Skeletal muscle cell (primary cell): ENCODE data around the gene C1orf105.
"Not testable (repeated sequence)": the region's sequence is repeated elsewhere in the genome, so short reads cannot be mapped to it uniquely, and the experiment has no call there.

Experiments used
- DNase-seq: peaks from one replicate; pipeline ENCODE4 v3.0.0-alpha.2; 2010; ENCODE audit warnings: low read depth
- H3K4me3 ChIP-seq: 2 replicates; pipeline ENCODE4 v1.5.1; 2011; ENCODE audit warnings: low read depth, mild to moderate bottlenecking, control low read depth, low read length, moderate library complexity

Gene C1orf105, protein sequence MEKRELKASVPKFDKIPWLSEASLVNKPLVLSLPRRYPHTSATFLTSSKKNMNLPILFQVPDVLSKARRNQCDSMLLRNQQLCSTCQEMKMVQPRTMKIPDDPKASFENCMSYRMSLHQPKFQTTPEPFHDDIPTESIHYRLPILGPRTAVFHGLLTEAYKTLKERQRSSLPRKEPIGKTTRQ

DNA sequence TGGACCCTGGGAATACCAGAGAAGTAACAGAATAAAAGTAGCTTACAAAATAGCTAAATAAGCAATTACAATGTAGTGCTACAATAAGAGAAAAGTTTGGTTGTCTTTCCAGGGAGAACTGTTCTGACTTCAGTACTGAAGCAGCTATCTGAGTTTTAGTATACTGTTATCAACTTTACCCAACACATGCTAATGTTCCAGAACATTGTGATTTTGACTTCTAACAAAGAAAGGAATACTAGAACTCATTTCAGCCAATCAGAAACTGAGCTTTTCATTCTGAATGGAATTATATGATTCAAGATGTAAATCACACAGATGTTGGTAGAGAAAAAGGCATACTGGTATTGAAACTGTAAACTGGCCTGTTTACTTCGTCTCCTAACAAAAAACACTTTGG lies at the start of gene C1orf105:
C1orf105 (plus strand) TSS at position 301 of the 400 bp plus-strand sequence. CDS start 201 bp downstream, outside the sequence.
- DNase-seq: no peak
- H3K4me3 ChIP-seq: no peak within 1 kb of the TSS

DNA sequence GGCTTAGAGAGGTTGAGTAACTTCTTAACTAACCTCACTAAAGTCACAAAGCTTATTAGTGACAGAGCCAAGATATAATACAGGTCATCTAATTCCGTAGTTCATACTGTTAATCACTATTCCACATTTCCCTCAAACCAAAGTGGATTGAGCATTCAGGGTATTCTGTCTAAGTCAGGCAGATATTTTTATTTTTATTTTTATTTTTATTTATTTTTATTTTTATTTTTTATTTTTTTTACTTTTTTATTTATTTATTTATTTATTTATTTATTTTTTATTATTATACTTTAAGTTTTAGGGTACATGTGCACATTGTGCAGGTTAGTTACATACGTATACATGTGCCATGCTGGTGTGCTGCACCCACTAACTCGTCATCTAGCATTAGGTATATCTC lies 48.8 kb upstream of the C1orf105 start:
- not testable (repeated sequence) for DNase-seq, H3K4me3 ChIP-seq

DNA sequence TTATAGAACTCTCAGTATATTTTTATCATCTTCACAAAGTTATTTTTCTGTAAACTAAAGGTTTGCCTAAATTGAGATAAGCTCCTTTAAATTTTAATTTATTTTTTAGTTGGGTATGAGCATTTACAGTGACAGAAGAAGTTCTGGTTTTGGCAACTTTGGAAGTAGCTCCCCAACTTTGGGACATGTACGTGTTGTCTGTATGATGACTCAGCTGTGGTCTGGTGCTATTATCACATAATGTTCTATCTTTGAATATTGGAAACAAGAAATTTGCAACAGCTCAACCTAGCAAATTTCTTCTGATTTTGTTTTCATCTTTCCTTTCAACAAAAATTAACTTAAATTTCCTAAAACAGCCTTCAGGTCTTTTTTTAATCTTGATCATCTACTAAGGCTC lies 46.6 kb upstream of the C1orf105 start:
- H3K4me3 ChIP-seq: no peak overlapping the region
- DNase-seq: no peak

DNA sequence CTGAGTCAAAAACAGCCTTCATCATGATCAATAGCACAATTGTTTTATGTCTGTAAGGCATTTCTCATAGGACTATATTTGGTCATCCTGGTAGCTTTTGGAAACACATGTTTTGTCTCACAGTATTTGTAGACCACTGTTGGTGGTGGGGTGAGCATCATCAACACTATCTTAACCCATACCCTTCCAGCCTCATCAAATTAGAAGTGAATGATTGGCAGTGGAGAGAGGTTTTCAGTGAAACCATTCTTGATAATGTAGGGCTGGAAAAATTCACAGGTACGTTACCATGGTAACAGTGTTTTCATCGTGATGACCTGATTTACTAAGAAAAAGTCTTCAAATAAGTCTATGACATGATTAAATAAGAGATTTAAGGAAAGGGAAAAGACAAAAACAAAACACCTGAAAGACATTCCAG lies 45.3 kb upstream of the C1orf105 start:
- no peak for DNase-seq
- no peak overlapping the region for H3K4me3 ChIP-seq

DNA sequence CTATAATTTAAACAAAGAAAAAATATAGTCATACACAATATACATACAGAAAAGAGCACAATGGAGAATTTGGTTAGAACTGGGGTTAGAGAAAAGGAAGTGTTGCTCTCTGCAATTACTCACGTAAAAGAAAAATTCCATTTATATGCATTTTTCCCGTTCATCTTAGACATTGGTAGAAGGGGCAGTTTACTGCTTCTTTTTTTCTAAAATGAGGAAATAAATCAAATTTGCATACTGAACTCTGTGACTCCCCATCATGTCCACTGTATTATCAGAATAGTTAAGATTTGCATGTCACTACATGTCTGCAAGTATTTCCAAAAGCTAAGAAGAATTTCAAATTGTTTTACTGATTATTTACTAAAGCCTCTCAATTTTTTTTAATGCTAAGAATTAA lies 44.1 kb upstream of the C1orf105 start:
- no peak for DNase-seq
- H3K4me3 ChIP-seq: no peak overlapping the region

DNA sequence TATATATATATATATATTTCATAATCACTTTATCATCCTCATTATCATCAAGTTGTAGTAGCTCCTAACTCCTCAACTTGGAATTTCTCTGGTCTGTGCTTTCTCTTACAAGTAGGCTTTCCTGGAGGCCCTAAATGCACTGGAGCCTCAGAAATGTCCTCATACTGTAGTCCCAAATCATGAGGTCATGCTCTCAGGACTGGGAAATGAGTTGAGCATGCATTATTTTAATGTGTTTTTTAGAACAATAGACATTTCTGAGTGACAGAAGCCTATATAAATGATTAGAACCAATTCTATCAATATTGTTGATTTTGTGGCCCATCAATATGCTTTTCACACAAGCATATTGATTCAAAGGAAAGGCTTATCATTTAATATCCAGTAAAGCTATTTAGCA lies 42.9 kb upstream of the C1orf105 start:
- no peak overlapping the region for H3K4me3 ChIP-seq
- DNase-seq: no peak

DNA sequence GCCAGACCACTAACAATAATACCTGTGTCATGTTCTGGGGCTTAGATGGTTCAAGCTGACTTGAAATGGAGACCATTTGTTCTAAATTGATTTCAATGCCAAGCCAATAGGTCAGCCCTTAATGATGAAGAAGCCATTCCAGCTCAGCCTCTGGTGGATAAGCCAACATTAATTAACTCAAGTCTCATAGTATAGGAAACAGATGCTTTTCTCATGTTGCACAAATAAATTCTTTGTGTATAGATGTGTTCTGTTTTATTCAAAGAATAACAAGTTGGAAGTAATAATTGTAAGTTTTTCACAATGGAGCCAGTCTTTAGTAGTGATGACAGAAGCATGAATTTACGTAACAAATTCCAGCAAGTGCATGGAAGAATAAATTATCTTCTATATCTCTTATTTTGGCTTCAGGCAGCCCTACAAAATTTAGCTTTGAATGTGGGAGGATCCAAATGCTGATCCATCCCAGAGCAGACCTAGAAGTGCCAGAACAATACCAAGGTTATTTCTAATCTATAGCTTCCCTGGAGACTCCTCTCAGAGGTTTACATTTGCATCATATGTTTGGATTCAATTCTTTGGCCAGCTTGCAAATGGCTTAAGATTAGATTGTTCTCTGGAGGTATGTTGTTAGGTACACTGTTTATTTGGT lies 42.2 kb upstream of the C1orf105 start:
- no peak for DNase-seq
- H3K4me3 ChIP-seq: no peak overlapping the region

DNA sequence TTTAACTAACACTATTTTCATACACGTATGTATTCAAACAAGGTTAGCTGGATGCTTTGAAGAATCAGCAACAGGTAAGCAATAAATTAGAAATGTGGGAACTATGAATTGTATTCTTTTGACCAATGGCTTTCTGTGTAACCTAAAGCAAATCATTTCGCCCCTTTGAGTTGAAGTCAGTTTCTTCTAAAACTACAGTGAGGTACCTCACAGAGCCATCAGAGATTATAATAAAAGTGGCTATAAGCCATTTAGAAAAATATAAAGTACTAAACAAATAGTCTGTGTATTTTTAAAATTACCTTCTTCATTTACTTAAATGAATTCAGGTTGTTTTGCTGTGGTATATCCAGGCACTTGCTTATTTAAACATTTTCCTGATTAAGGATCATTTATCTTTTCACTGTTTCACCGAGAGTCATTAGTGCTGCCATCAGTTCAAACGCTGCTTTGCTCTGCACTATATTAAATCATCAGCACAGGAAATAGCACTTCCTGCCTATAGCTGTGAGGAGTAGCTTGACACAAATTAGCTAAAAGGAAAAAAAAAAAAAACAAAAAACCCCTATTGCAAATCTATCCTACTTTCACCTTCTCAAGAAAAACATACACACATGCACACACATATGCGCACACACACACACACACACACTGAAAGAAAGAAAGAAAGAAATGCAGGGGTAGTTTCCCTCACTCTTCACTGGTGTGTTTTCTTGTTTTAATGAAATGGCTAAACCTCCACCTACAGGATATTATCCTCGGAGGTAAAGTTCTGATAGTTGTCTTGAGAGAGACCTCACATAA lies 39.8 kb upstream of the C1orf105 start:
- no peak overlapping the region for H3K4me3 ChIP-seq
- DNase-seq: no peak

DNA sequence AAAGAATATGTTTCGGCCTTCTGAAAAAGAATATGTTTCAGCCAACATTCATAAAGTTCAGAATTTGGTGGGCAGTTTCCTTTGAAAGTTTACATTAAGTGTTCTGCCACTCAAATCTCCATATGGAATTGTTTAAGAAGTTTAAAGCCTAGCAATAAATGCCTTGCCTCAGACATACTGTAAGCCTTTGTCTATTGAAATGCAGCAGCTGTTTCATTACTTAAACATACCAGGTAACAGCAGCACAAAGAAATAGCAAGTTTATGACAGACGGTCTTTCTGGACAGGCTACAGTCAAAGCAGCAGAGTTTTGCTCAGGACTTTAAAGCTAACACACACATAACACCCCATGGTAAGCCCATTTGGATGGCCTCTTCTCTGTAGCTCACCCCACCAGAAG lies 38.5 kb upstream of the C1orf105 start:
- no peak for DNase-seq

DNA sequence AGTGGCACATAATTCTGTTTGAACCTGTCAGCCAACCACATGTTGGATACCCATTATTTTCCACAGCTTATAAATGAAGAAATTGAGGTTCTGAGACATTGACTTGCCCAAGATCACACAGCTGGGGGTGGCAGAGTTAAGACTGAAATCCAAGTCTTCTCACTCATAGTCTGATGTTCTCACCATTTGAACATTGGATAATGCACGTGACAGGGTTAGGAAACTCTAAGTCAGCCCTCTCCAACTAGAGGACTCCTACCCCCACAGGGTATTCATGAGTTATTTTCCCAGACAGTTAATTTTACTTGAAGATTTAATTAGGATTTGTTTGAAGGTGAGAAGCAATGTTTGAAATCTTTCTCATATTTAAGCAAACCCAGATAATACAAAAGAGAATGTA lies 38.1 kb upstream of the C1orf105 start:
- H3K4me3 ChIP-seq: no peak overlapping the region
- no peak for DNase-seq

More for the DNA sequence above, 38.5 kb upstream of the C1orf105 start:
- no peak overlapping the region for H3K4me3 ChIP-seq

DNA sequence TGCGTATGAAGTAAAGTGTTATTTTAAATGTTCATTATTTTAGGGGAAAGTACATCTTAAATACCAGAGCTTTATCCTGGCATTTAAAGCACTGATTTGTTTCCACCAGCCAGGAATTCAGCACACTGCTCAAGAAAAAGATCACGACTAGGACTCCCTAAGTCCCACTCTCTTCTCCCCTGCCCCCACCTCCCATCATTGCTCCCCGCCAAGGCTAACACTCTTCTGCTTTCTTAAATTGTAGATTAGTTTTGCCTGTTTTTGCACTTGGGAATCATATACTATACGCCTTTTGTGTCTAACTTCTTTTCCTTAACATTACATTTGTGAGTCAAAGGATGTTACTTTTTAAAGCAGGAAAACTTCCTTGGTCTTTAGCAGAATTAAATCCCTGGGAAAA lies 37.5 kb upstream of the C1orf105 start:
- no peak for DNase-seq
- H3K4me3 ChIP-seq: no peak overlapping the region

DNA sequence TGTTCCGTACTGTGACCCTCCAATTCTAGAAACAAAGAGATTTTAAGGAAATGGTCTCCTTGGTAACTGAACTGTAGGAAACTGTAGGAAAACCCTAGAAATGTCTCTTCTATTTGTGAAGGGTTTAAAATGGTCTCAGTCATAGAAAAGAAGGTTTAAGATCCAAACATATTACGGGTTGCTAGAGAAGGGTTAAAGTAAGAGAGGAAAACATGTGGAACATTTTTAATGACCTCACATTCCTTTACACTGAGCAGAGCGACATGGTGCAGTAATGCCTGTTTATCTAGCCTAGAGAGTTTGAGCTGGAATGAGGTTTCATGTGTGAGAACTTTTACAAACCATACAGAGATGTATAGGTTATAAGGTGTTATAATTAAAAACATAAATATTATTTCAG lies 36.9 kb upstream of the C1orf105 start:
- peak; percentile 54 for DNase-seq
- no peak overlapping the region for H3K4me3 ChIP-seq

DNA sequence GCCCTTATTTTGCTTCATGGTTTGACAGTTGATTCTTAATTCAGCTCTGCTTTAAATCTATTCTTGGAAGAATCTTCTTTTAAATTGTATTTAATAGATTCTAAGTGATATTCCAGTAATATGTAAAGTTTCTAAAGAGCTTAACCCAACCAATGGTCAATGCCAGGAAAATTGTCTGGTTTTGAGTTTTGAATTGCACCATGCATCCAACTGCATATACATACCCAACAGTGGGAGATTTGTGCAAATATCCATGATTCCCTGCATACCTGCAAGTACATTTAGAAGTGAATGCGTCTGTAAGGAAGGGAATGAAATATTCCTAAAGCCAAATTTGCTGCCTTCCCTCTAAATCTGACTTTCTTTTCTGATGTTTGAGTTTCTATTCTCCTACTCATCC lies 35.8 kb upstream of the C1orf105 start:
- H3K4me3 ChIP-seq: no peak overlapping the region
- no peak for DNase-seq

DNA sequence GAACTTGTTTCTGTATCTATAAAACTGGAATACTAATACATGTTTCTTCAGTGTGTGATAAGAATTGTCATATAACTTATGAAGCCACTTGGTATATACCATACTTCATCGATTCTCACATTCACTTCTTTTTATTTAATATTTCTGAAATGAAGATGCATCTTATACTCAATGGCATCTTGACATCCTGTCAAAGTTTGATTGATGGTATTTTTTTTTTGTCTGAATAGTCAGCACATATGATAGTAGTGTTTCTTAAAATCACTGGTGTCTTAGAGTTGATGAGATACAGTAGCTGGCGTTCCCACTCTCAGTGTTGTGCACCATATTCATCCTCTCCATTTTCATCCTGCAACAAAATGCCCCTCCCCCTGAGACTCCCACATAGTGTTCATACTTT lies 34.4 kb upstream of the C1orf105 start:
- H3K4me3 ChIP-seq: no peak overlapping the region
- no peak for DNase-seq

DNA sequence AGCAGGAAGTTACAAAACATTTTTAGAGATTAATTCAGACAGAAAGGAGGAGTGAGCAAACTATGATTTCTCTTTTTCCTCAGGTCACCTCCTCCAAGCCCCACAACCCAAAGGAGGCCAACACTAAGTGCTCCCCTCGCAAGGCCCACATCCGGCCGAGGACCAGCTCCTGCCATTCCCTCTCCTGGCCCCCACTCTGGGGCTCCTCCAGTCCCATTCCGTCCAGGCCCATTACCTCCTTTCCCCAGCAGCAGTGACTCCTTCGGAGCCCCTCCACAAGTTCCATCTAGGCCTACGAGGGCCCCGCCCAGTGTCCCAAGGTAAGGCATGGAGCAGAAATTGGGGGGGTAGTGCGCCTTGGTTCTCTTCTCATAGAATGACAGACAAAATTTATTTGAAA lies 32.0 kb upstream of the C1orf105 start:
- no peak overlapping the region for H3K4me3 ChIP-seq
- no peak for DNase-seq

DNA sequence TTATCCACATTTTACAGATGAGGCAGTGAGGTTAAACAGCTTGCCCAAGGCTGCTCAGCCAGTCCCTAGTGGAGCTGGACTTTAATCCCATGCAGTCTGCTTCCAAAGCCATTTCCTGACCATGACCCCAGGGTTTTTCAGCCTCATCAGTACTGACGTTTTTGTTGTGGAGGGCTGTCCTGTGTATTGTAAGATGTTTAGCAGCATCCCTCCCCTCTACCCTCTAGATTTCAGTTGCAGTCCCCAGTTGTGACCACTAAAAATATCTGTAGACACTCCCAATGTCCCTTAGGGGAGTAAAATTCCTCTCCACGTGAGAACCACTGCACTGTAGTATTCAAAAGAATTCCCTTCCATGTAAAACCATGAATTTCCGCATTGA lies 30.2 kb upstream of the C1orf105 start:
- no peak for DNase-seq
- no peak overlapping the region for H3K4me3 ChIP-seq

DNA sequence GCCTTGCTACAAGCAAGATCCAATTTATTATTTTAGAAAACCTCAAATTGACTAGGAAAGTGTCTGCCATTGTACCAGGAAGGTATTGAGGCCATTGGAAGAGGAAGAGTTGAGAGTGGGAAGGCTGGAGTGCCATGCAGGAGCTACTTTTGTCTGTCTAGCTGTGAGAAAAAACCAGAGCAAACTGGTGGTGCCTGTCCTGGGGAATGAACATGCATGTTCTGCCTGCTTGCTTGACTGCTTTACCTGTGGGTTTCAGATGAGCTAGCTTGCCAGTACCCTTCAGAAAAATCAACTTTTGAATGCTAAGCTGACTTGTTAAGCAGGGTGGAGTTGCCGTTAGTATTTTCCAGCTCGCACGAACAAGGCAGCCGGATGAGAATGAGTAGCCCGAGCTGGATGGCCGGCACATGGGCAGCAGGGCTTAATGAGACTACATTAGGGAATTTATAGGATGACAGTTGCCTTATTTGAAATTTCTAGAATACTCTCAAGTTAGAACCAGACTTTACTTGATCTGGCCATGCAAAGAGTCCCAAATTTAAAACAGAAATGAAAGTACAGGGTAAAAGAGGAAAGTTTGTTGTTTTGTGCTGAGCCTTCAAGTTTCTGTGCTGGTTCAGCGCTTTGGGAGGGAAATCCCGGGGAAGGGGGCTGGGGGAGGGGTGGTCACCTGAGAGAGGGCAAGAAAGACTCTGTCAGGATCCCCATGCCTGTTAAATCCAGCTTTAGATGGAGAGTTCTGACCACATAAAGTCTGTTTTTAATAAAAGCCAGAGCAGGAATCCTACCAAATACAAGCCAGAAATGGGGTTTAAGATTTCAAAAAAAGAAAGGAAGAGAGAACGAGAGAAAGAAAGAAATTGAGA lies 29.6 kb upstream of the C1orf105 start:
- H3K4me3 ChIP-seq: no peak overlapping the region
- no peak for DNase-seq

DNA sequence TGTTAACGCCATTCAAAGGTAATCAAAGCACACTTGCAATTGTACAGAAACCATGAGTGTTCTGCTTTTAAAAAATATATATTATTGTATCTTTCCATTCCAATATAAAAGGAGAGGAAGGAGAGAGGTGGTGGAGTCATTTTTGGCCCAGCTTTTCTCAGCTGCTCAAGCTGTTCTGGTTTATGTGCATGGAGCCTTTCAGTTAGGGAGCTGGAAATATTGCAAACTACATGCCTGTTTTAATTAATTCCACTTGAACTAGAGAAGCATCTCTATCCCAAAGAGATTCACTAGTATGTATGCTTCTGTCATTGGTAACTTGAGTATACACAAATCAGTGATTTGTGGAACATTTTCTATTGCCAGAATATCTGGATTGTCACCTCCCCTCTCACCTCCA lies 28.5 kb upstream of the C1orf105 start:
- no peak for DNase-seq
- no peak overlapping the region for H3K4me3 ChIP-seq

DNA sequence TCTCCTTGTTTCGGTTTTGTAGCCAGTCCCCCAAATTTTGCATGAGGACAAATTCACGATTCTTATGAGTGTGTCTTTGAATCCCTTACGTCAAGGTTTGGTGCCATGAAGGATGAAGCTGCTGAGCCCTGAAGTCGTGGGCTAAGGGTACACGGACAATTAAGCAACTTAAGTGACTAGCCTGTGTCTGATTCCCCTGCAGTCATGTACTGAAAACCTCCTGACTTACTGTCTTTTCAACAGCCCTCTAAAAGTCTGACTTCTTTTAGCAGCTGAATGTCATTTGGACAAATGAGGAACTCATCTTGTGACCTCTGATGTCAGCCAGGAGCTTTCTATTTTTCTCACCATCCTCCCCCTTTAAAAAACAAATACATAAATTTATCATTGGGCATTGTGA lies 27.1 kb upstream of the C1orf105 start:
- no peak for DNase-seq
- H3K4me3 ChIP-seq: no peak overlapping the region
